SK-N-SH (cell line): Measurements from ENCODE around the gene RAB3IP. TPM values are rescaled to one million over a fixed set of nuclear protein-coding genes. Genes with fewer than 3 reads are reported as not detected.

Source experiments
- CTCF ChIA-PET: fragments of 300-600, 350-600 bp; formaldehyde crosslinking; extraction: SDS; loops from one replicate; lab custom pipeline; 2021; lab: Yijun Ruan, JAX
- POLR2A ChIA-PET: fragments of 350-600 bp; sonication (Branson Sonifier 250); formaldehyde crosslinking; extraction: SDS; loops from one replicate; lab custom pipeline; 2020; ENCODE audit warnings: antibody characterized with exemption, inconsistent platforms; lab: Yijun Ruan, JAX
- DNase-seq: peaks from one replicate; pipeline ENCODE4 v3.0.0; 2012
- H2AFZ ChIP-seq: fragments of 200-600 bp; sonication (generic); 2 replicates; pipeline ENCODE4 v1.8.1; 2016; ENCODE audit warnings: antibody characterized with exemption, mild to moderate bottlenecking, low read depth
- H3F3A ChIP-seq: fragments of 200-600 bp; sonication (generic); replicated peaks from 2 replicates; pipeline ENCODE3; 2016; ENCODE audit warnings: antibody characterized with exemption, mild to moderate bottlenecking; ENCODE audit not compliant: insufficient read depth
- H3K27ac ChIP-seq, 2 experiments: fragments of 200-500 bp in 1 of 2; fragments of 200-600 bp in 1 of 2; sonication (Bioruptor generic) in 1 of 2; sonication (generic), shearing (Covaris generic) in 1 of 2; 2 replicates each; pipeline versions ENCODE4 v1.5.1 to v1.6.1; 2014 to 2016; ENCODE audit warnings: low read depth in 2 of 2, inconsistent platforms in 1 of 2, low read length in 1 of 2, mild to moderate bottlenecking in 1 of 2, mixed read lengths in 1 of 2
- H3K27me3 ChIP-seq: fragments of 200-600 bp; sonication (generic), shearing (Covaris generic); 2 replicates; pipeline ENCODE4 v1.6.1; 2016; ENCODE audit warnings: mixed run types; ENCODE audit not compliant: insufficient read depth
- H3K36me3 ChIP-seq, 2 experiments: fragments of 200-500 bp in 1 of 2; fragments of 200-600 bp in 1 of 2; sonication (Bioruptor generic) in 1 of 2; sonication (generic) in 1 of 2; replicated peaks in 1 of 2; 2 replicates each; pipeline versions ENCODE3 to v1.5.1; 2014 to 2016; ENCODE audit warnings: low read length in 1 of 2, mild to moderate bottlenecking in 1 of 2; ENCODE audit not compliant: insufficient read depth in 2 of 2, control insufficient read depth in 1 of 2
- H3K4me1 ChIP-seq, 2 experiments: fragments of 200-500 bp in 1 of 2; fragments of 200-600 bp in 1 of 2; sonication (Bioruptor generic) in 1 of 2; sonication (generic), shearing (Covaris generic) in 1 of 2; 2 replicates each; pipeline versions ENCODE4 v1.5.1 to v1.6.1; 2014 to 2016; ENCODE audit warnings: low read depth in 1 of 2, low read length in 1 of 2, mixed run types in 1 of 2; ENCODE audit not compliant: insufficient read depth in 2 of 2, control insufficient read depth in 1 of 2
- H3K4me2 ChIP-seq: fragments of 200-600 bp; sonication (generic), shearing (Covaris generic); 2 replicates; pipeline ENCODE4 v1.6.1; 2017; ENCODE audit warnings: mixed run types
- H3K4me3 ChIP-seq, 2 experiments: fragments of 200-500 bp in 1 of 2; fragments of 200-600 bp in 1 of 2; sonication (Bioruptor generic) in 1 of 2; sonication (generic), shearing (Covaris generic) in 1 of 2; 2 replicates each; pipeline versions ENCODE4 v1.5.1 to v1.8.1; 2014 to 2016; ENCODE audit warnings: low read depth in 2 of 2, inconsistent platforms in 1 of 2, low read length in 1 of 2, mild to moderate bottlenecking in 1 of 2, mixed read lengths in 1 of 2, moderate library complexity in 1 of 2
- H3K79me2 ChIP-seq: fragments of 200-600 bp; sonication (generic); 2 replicates; pipeline ENCODE4 v1.8.1; 2017; ENCODE audit warnings: mild to moderate bottlenecking; ENCODE audit not compliant: insufficient read depth
- H3K9ac ChIP-seq: fragments of 200-600 bp; sonication (generic); 2 replicates; pipeline ENCODE4 v1.6.1; 2017; ENCODE audit warnings: mixed run types
- H3K9me2 ChIP-seq: fragments of 200-600 bp; sonication (generic); 2 replicates; pipeline ENCODE4 v1.6.1; 2017; ENCODE audit warnings: mixed run types
- H3K9me3 ChIP-seq: fragments of 200-600 bp; sonication (generic); 2 replicates; pipeline ENCODE4 v1.6.1; 2017; ENCODE audit warnings: mixed run types, mild to moderate bottlenecking, moderate library complexity
- H4K20me1 ChIP-seq: fragments of 200-600 bp; sonication (generic); 2 replicates; pipeline ENCODE4 v1.6.1; 2017; ENCODE audit warnings: mild to moderate bottlenecking, mixed run types; ENCODE audit not compliant: insufficient read depth
- CHD2 ChIP-seq: fragments of 150-350 bp; IDR thresholded peaks from 2 replicates; pipeline ENCODE4 v1.6.1; 2018; ENCODE audit warnings: low read length; ENCODE audit not compliant: partially characterized antibody
- CTCF ChIP-seq: fragments of 200-600 bp; sonication (generic); IDR thresholded peaks from 2 replicates; pipeline ENCODE4 v1.6.1; 2017; ENCODE audit warnings: antibody characterized with exemption, mild to moderate bottlenecking, moderate library complexity
- FOXM1 ChIP-seq: IDR thresholded peaks from 2 replicates; pipeline ENCODE4 v1.4.0; 2012; ENCODE audit warnings: low read depth, mild to moderate bottlenecking
- NFIC ChIP-seq: IDR thresholded peaks from 2 replicates; pipeline ENCODE4 v1.4.0; 2012; ENCODE audit warnings: borderline replicate concordance
- RAD21 ChIP-seq: IDR thresholded peaks from 2 replicates; pipeline ENCODE4 v1.6.1; 2012; ENCODE audit warnings: mild to moderate bottlenecking, low read length
- TAF1 ChIP-seq: IDR thresholded peaks from 2 replicates; pipeline ENCODE4 v1.6.1; 2012; ENCODE audit warnings: low read depth, mild to moderate bottlenecking, low read length, moderate library complexity, borderline replicate concordance
- WGBS: methylation state at CpG from one replicate; pipeline ENCODE4 v1.1.6; 2017; ENCODE audit warnings: low lambda C conversion rate; 5-methylcytosine and 5-hydroxymethylcytosine counted together
- polyA plus RNA-seq, 3 experiments: library from polyadenylated mRNA; depleted of rRNA; stranded (reverse); fragments of >200 nt; gene quantifications; 2 replicates each; pipeline ENCODE4 v1.2.3, GENCODE V29; 2012
- TF ChIP-seq, protein P1 (sequence below): fragments of 150-350 bp; IDR thresholded peaks from 2 replicates; pipeline ENCODE4 v1.6.1; 2017; ENCODE audit warnings: antibody characterized with exemption, low read length, low read depth, borderline replicate concordance
- TF ChIP-seq, protein P2 (sequence below): IDR thresholded peaks from 2 replicates; pipeline ENCODE4 v1.4.0; 2012; ENCODE audit warnings: low read depth, borderline replicate concordance

The RAB3IP gene
- polyA plus RNA-seq, 1 of the 3 experiments (the other 2 are of a cell fraction) = 5.4 TPM

GRCh38 chr12:69836015-69836414 is 97.4 kb downstream of the RAB3IP start:
- CTCF ChIA-PET = interaction anchor here (1.1 kb wide), 1 partner anchor 9 kb away, joined by 3 read pairs; no protein-coding TSS in a partner anchor
- Histone ChIP-seq H3K27ac (no peak overlapping the region), H3K4me3 (no peak overlapping the region), H3K4me1 (no peaks in the 10 kb centered on the region; a peak in 1 of 4 replicates), H3K4me2 (no peak overlapping the region), H3K36me3 (no peaks in the 10 kb centered on the region), H3K9ac (no peak overlapping the region), H3K79me2 (no peaks in the 10 kb centered on the region), H3F3A (no peaks in the 10 kb centered on the region), H4K20me1 (no peaks in the 10 kb centered on the region), H2AFZ (no peak overlapping the region), H3K9me2 (no peaks in the 10 kb centered on the region)
- no peak for DNase-seq
- 66% methylated on average over 8 of the region's 13 CpGs for WGBS
- TF ChIP-seq TAF1 (no peak), CTCF (no peak), CHD2 (no peak), FOXM1 (no peak)
- TF ChIP-seq, protein P1, sequence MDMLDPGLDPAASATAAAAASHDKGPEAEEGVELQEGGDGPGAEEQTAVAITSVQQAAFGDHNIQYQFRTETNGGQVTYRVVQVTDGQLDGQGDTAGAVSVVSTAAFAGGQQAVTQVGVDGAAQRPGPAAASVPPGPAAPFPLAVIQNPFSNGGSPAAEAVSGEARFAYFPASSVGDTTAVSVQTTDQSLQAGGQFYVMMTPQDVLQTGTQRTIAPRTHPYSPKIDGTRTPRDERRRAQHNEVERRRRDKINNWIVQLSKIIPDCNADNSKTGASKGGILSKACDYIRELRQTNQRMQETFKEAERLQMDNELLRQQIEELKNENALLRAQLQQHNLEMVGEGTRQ = no peak
- TF ChIP-seq, all 33 proteins: peak for 0
- POLR2A ChIA-PET = no interaction called here
- H3K27me3 ChIP-seq = no peaks in the 10 kb centered on the region
- H3K9me3 ChIP-seq = no peaks in the 10 kb centered on the region

- DNase-seq = no peak
- no peak overlapping the region for H2AFZ ChIP-seq
- H3K79me2 ChIP-seq = no peaks in the 10 kb centered on the region
- H3F3A ChIP-seq = no peaks in the 10 kb centered on the region
- H3K9me2 ChIP-seq = no peaks in the 10 kb centered on the region
- H3K9ac ChIP-seq = no peak overlapping the region
- H3K4me2 ChIP-seq = no peak overlapping the region
- TF ChIP-seq CHD2 = no peak
- TF ChIP-seq RAD21 = no peak
- TF ChIP-seq, protein P2, sequence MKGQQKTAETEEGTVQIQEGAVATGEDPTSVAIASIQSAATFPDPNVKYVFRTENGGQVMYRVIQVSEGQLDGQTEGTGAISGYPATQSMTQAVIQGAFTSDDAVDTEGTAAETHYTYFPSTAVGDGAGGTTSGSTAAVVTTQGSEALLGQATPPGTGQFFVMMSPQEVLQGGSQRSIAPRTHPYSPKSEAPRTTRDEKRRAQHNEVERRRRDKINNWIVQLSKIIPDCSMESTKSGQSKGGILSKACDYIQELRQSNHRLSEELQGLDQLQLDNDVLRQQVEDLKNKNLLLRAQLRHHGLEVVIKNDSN = no peak
- no peak for TF ChIP-seq NFIC
- POLR2A ChIA-PET = no interaction called here
- H3K4me1 ChIP-seq = no peaks in the 10 kb centered on the region; a peak in 1 of 4 replicates
- 68% methylated on average over 4 of the region's 4 CpGs for WGBS
- no peaks in the 10 kb centered on the region for H3K36me3 ChIP-seq
- no peaks in the 10 kb centered on the region for H4K20me1 ChIP-seq
- CTCF ChIA-PET = interaction anchor here (1.1 kb wide), 1 partner anchor 10 kb away, joined by 3 read pairs; no protein-coding TSS in a partner anchor
- no peak overlapping the region for H3K27ac ChIP-seq
- no peak overlapping the region for H3K4me3 ChIP-seq
- H3K27me3 ChIP-seq = no peaks in the 10 kb centered on the region
- no peaks in the 10 kb centered on the region for H3K9me3 ChIP-seq
Observed at GRCh38 chr12:69837191-69837590, 98.5 kb downstream of the RAB3IP start.
